GM12892 (cell line): ENCODE measurements around the gene RBM20.

ENCODE experiments used
- POLR2A ChIP-seq: IDR thresholded peaks from 2 replicates; pipeline ENCODE4 v1.6.1; 2011; ENCODE audit warnings: low read depth, low read length, control low read depth
- TAF1 ChIP-seq: IDR thresholded peaks from 2 replicates; pipeline ENCODE4 v1.6.1; 2011; ENCODE audit warnings: low read depth, mild to moderate bottlenecking, control low read depth, low read length, borderline replicate concordance

- TF ChIP-seq TAF1, result no peak
- no peak for TF ChIP-seq POLR2A
Measured at GRCh38 chr10:110704070-110704469, 59.9 kb downstream of the RBM20 start.
